Measurements from ENCODE around the gene IRX5.

- no peak for TF ChIP-seq CTCF (IDR thresholded peaks at IDR 0.05)
- no peak for TF ChIP-seq POLR2A (IDR thresholded peaks at IDR 0.05)
Observed at GRCh38 chr16:54928016-54928356, 2.7 kb upstream of the IRX5 start.

All from stomach (tissue), 4 donors.